HepG2 (cell line): Measurements from ENCODE around the gene CHID1.

Experiments used
- ATF7 ChIP-seq, 2 experiments: fragments of 450-650 bp in 1 of 2; sonication (generic) in 1 of 2; formaldehyde crosslinking in 1 of 2; IDR thresholded peaks; 2 replicates each; pipeline versions ENCODE4 v1.4.0 to v1.6.1; 2016 to 2020; ENCODE audit warnings: antibody characterized with exemption in 1 of 2, mild to moderate bottlenecking in 1 of 2, missing genetic modification reagents in 1 of 2
- CC2D1A ChIP-seq: sonication (generic); formaldehyde crosslinking; IDR thresholded peaks from 2 replicates; pipeline ENCODE4 v1.8.1; 2023; ENCODE audit warnings: mild to moderate bottlenecking, missing genetic modification reagents
- CHCHD3 ChIP-seq: sonication (generic); formaldehyde crosslinking; IDR thresholded peaks from 2 replicates; pipeline ENCODE4 v1.8.0; 2022; ENCODE audit warnings: mild to moderate bottlenecking, missing genetic modification reagents, moderate library complexity
- CREB1 ChIP-seq, 2 experiments: fragments of 450-650 bp in 1 of 2; IDR thresholded peaks; 2 replicates each; pipeline ENCODE4 v1.6.1; 2016 to 2017; ENCODE audit warnings: control low read depth in 1 of 2, mild to moderate bottlenecking in 1 of 2, missing compliant biosample characterization in 1 of 2, missing genetic modification characterization in 1 of 2
- CTCF ChIP-seq: sonication (generic); formaldehyde crosslinking; IDR thresholded peaks from 2 replicates; pipeline ENCODE4 v1.5.0; 2020; ENCODE audit warnings: mild to moderate bottlenecking, missing genetic modification reagents, moderate library complexity
- NFKBIZ ChIP-seq: IDR thresholded peaks from 2 replicates; pipeline ENCODE4 v1.6.1; 2018; ENCODE audit warnings: missing genetic modification reagents, missing compliant biosample characterization
- PATZ1 ChIP-seq: sonication (generic); formaldehyde crosslinking; IDR thresholded peaks from 2 replicates; pipeline ENCODE4 v1.4.0; 2020; ENCODE audit warnings: missing genetic modification reagents
- POLR2A ChIP-seq, 2 experiments: IDR thresholded peaks; 2 replicates each; pipeline ENCODE4 v1.6.1; 2011; ENCODE audit warnings: low read depth in 2 of 2, low read length in 2 of 2, mild to moderate bottlenecking in 1 of 2, moderate library complexity in 1 of 2; ENCODE audit not compliant: insufficient read depth in 1 of 2
- PTBP1 ChIP-seq: fragments of 200-400 bp; formaldehyde crosslinking; IDR thresholded peaks from 2 replicates; pipeline ENCODE4 v1.6.1; 2018; ENCODE audit warnings: low read length, low read depth; ENCODE audit not compliant: poor library complexity, severe bottlenecking
- RARG ChIP-seq: sonication (generic); formaldehyde crosslinking; IDR thresholded peaks from 2 replicates; pipeline ENCODE4 v1.4.0; 2020; ENCODE audit warnings: low read depth, mild to moderate bottlenecking, missing genetic modification reagents
- ZNF678 ChIP-seq: sonication (generic); formaldehyde crosslinking; IDR thresholded peaks from 2 replicates; pipeline ENCODE4 v1.4.0; 2020; ENCODE audit warnings: mild to moderate bottlenecking, missing genetic modification reagents
- ZNF773 ChIP-seq: sonication (generic); formaldehyde crosslinking; IDR thresholded peaks from 2 replicates; pipeline ENCODE4 v1.4.0; 2020; ENCODE audit warnings: missing genetic modification reagents, borderline replicate concordance
- TF ChIP-seq, protein P1 (sequence below): sonication (generic); formaldehyde crosslinking; IDR thresholded peaks from 2 replicates; pipeline ENCODE4 v1.4.0; 2020; ENCODE audit warnings: missing genetic modification reagents, borderline replicate concordance

GRCh38 chr11:868802-869201, 41.8 kb downstream of the CHID1 start:
- no peak for TF ChIP-seq ATF7 (IDR thresholded peaks at IDR 0.05)
- TF ChIP-seq ATF7 (CRISPR knock-in tag; IDR thresholded peaks at IDR 0.05), result no peak
- no peak for TF ChIP-seq CHCHD3 (CRISPR knock-in tag)
- TF ChIP-seq, protein P1, sequence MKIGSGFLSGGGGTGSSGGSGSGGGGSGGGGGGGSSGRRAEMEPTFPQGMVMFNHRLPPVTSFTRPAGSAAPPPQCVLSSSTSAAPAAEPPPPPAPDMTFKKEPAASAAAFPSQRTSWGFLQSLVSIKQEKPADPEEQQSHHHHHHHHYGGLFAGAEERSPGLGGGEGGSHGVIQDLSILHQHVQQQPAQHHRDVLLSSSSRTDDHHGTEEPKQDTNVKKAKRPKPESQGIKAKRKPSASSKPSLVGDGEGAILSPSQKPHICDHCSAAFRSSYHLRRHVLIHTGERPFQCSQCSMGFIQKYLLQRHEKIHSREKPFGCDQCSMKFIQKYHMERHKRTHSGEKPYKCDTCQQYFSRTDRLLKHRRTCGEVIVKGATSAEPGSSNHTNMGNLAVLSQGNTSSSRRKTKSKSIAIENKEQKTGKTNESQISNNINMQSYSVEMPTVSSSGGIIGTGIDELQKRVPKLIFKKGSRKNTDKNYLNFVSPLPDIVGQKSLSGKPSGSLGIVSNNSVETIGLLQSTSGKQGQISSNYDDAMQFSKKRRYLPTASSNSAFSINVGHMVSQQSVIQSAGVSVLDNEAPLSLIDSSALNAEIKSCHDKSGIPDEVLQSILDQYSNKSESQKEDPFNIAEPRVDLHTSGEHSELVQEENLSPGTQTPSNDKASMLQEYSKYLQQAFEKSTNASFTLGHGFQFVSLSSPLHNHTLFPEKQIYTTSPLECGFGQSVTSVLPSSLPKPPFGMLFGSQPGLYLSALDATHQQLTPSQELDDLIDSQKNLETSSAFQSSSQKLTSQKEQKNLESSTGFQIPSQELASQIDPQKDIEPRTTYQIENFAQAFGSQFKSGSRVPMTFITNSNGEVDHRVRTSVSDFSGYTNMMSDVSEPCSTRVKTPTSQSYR (CRISPR knock-in tag), result no peak
- TF ChIP-seq ZNF773 (CRISPR knock-in tag), result no peak
- no peak for TF ChIP-seq PATZ1 (CRISPR knock-in tag)
- no peak for TF ChIP-seq NFKBIZ (CRISPR knock-in tag)
- TF ChIP-seq CTCF (CRISPR knock-in tag), result no peak
- no peak for TF ChIP-seq POLR2A (IDR thresholded peaks at IDR 0.05; ENCODE audit: insufficient read depth in 1 of 2, low read depth in 2 of 2, low read length in 2 of 2)
- no peak for TF ChIP-seq CC2D1A (CRISPR knock-in tag)
- no peak for TF ChIP-seq RARG
- TF ChIP-seq CREB1 (IDR thresholded peaks at IDR 0.05), result no peak
- TF ChIP-seq CREB1 (CRISPR knock-in tag; IDR thresholded peaks at IDR 0.05), result no peak
- TF ChIP-seq PTBP1, result no peak
- no peak for TF ChIP-seq ZNF678 (CRISPR knock-in tag)
